SH-SY5Y (cell line): ENCODE measurements around the gene RHOC.

Source experiments
- GATA2 ChIP-seq: IDR thresholded peaks from 2 replicates; pipeline ENCODE4 v1.6.1; 2011; ENCODE audit warnings: mild to moderate bottlenecking, low read depth, low read length
- GATA3 ChIP-seq: IDR thresholded peaks from 2 replicates; pipeline ENCODE4 v1.6.1; 2011; ENCODE audit warnings: low read depth, mild to moderate bottlenecking, low read length, moderate library complexity

GRCh38 chr1:112718691-112719418, 11.9 kb upstream of the RHOC start:
- no peak for TF ChIP-seq GATA3
- no peak for TF ChIP-seq GATA2
